SK-N-MC (cell line): Measurements from ENCODE around the gene MAGEB10.

Source experiments
- EZH2 ChIP-seq: fragments of 200-600 bp; sonication (generic); IDR thresholded peaks from one replicate; pipeline ENCODE4 v1.6.1; 2017; ENCODE audit warnings: antibody characterized with exemption
- FOXP2 ChIP-seq: optimal IDR thresholded peaks from 2 replicates; pipeline ENCODE3; 2011; ENCODE audit warnings: mild to moderate bottlenecking, moderate library complexity; ENCODE audit not compliant: insufficient read depth; ENCODE audit errors: extremely low read length, control extremely low read depth
- POLR2AphosphoS5 ChIP-seq: IDR thresholded peaks from 2 replicates; pipeline ENCODE4 v1.6.1; 2012; ENCODE audit warnings: mild to moderate bottlenecking, low read depth, low read length, borderline replicate concordance

GRCh38 chrX:27796640-27797257 is 11.0 kb upstream of the MAGEB10 start:
- no peak for TF ChIP-seq EZH2
- no peak for TF ChIP-seq POLR2AphosphoS5
- no peak for TF ChIP-seq FOXP2
